Endodermal cell (in vitro differentiated cells): Measurements from ENCODE around the gene RFC1. TPM values are rescaled to one million over a fixed set of nuclear protein-coding genes. Genes with fewer than 3 reads are reported as not detected.

ENCODE experiments used
- DNase-seq: peaks from one replicate; pipeline ENCODE4 v3.0.0-alpha.2; 2017
- H3K27ac ChIP-seq: 2 replicates; pipeline ENCODE4 v1.5.1; 2013; ENCODE audit warnings: mild to moderate bottlenecking, low read depth, low read length, moderate library complexity
- H3K27me3 ChIP-seq: 2 replicates; pipeline ENCODE4 v1.6.1; 2013; ENCODE audit warnings: mild to moderate bottlenecking, low read length, moderate library complexity; ENCODE audit not compliant: insufficient read depth, control insufficient read depth, poor library complexity, severe bottlenecking
- H3K36me3 ChIP-seq: 2 replicates; pipeline ENCODE4 v1.7.0; 2013; ENCODE audit warnings: mild to moderate bottlenecking, low read length, moderate library complexity; ENCODE audit not compliant: control insufficient read depth, insufficient read depth
- H3K4me1 ChIP-seq: one replicate; pipeline ENCODE4 v1.7.0; 2013; ENCODE audit warnings: low read length; ENCODE audit not compliant: control insufficient read depth, insufficient read depth
- H3K4me3 ChIP-seq: 2 replicates; pipeline ENCODE4 v1.5.1; 2013; ENCODE audit warnings: mild to moderate bottlenecking, low read length, moderate library complexity
- H3K9ac ChIP-seq: 2 replicates; pipeline ENCODE4 v1.6.1; 2013; ENCODE audit warnings: mild to moderate bottlenecking, low read length, moderate library complexity; ENCODE audit not compliant: poor library complexity, severe bottlenecking; ENCODE audit errors: extremely low read depth
- H3K9me3 ChIP-seq: 2 replicates; pipeline ENCODE4 v1.6.1; 2013; ENCODE audit warnings: mild to moderate bottlenecking, low read length, moderate library complexity; ENCODE audit not compliant: control insufficient read depth
- H3K27ac Mint-ChIP-seq: 2 replicates; pipeline ENCODE4 v1.8.0; 2020; ENCODE audit warnings: mixed read lengths
- H3K27me3 Mint-ChIP-seq: 2 replicates; pipeline ENCODE4 v1.8.0; 2021; ENCODE audit warnings: mild to moderate bottlenecking, mixed read lengths; ENCODE audit not compliant: insufficient read depth
- H3K36me3 Mint-ChIP-seq: 2 replicates; pipeline ENCODE4 v1.8.0; 2020; ENCODE audit warnings: low read depth, mixed read lengths
- H3K4me1 Mint-ChIP-seq: 2 replicates; pipeline ENCODE4 v1.8.0; 2020; ENCODE audit warnings: mixed read lengths
- H3K4me3 Mint-ChIP-seq: 2 replicates; pipeline ENCODE4 v1.8.0; 2020; ENCODE audit warnings: mild to moderate bottlenecking, moderate library complexity, mixed read lengths
- H3K9me3 Mint-ChIP-seq: 2 replicates; pipeline ENCODE4 v1.8.0; 2020; ENCODE audit warnings: mild to moderate bottlenecking, mixed read lengths
- CTCF ChIP-seq: fragments of 200-600 bp; sonication (generic); conservative IDR thresholded peaks from 2 replicates; pipeline ENCODE4 v1.5.0; 2021; ENCODE audit warnings: antibody characterized with exemption, mild to moderate bottlenecking
- WGBS, 2 experiments: methylation state at CpG; one replicate each; pipeline versions ENCODE4 v1.1.5 to v1.1.7; 2013; ENCODE audit warnings: missing lambda C conversion rate in 2 of 2, mixed read lengths in 1 of 2; ENCODE audit not compliant: insufficient coverage in 1 of 2, insufficient read length in 1 of 2; 5-methylcytosine and 5-hydroxymethylcytosine counted together
- total RNA-seq, 2 donors: library from RNA; stranded (reverse); fragmentation: NEBNext Ultra II Directional in 1 of 2; extraction: Animal tissue kit (Norgen Biotek cat#: 25700) in 1 of 2; gene quantifications; 2 replicates in 1 of 2; 3 replicates in 1 of 2; pipeline ENCODE4 v1.2.1, GENCODE V29; 2021

RFC1 gene
- total RNA-seq, 2 donors from 2014 or later: 56.4 to 57.0 TPM

- WGBS, 2 experiments: 87 to 93% methylated on average over 8 of the region's 8 CpGs
- no peaks in the 10 kb centered on the region for H3K4me1 ChIP-seq
- no peak overlapping the region for H3K4me3 Mint-ChIP-seq
- H3K4me1 Mint-ChIP-seq: peaks cover 4% of the 10 kb centered on the region
- no peak overlapping the region for H3K4me3 ChIP-seq
- no peak overlapping the region for H3K9ac ChIP-seq
- DNase-seq: no peak
- no peak for TF ChIP-seq CTCF
- no peaks in the 10 kb centered on the region for H3K27me3 ChIP-seq
- H3K27ac Mint-ChIP-seq: peak overlapping the region; percentile 41
- H3K36me3 ChIP-seq: peaks cover 46% of the 10 kb centered on the region
- H3K27ac ChIP-seq: no peak overlapping the region
- H3K27me3 Mint-ChIP-seq: no peaks in the 10 kb centered on the region
- no peaks in the 10 kb centered on the region for H3K9me3 Mint-ChIP-seq
- no peaks in the 10 kb centered on the region for H3K9me3 ChIP-seq
- peaks cover 31% of the 10 kb centered on the region for H3K36me3 Mint-ChIP-seq
These were observed 25.0 kb downstream of the RFC1 start for GRCh38 chr4:39341075-39341725.

GRCh38 chr4:39339968-39340367 is 26.2 kb downstream of the RFC1 start:
- Histone ChIP-seq H3K4me3 (no peak overlapping the region), H3K9me3 (no peaks in the 10 kb centered on the region), H3K27me3 (no peaks in the 10 kb centered on the region), H3K9ac (no peak overlapping the region), H3K36me3 (peaks cover 39% of the 10 kb centered on the region), H3K4me1 (no peaks in the 10 kb centered on the region), H3K27ac (no peak overlapping the region)
- H3K4me3 Mint-ChIP-seq: no peak overlapping the region
- 83 to 100% methylated on average over 1 to 2 of the region's 2 CpGs for WGBS, 2 experiments
- no peaks in the 10 kb centered on the region for H3K27me3 Mint-ChIP-seq
- H3K4me1 Mint-ChIP-seq: peaks cover 4% of the 10 kb centered on the region
- no peaks in the 10 kb centered on the region for H3K9me3 Mint-ChIP-seq
- no peak for TF ChIP-seq CTCF
- H3K27ac Mint-ChIP-seq: no peak overlapping the region
- H3K36me3 Mint-ChIP-seq: peaks cover 28% of the 10 kb centered on the region
- DNase-seq: no peak

- H3K36me3 Mint-ChIP-seq: peaks cover 20% of the 10 kb centered on the region
- Histone ChIP-seq H3K27ac (no peak overlapping the region), H3K27me3 (no peaks in the 10 kb centered on the region), H3K36me3 (peaks cover 30% of the 10 kb centered on the region), H3K9ac (no peak overlapping the region), H3K9me3 (no peaks in the 10 kb centered on the region), H3K4me1 (no peaks in the 10 kb centered on the region), H3K4me3 (no peak overlapping the region)
- DNase-seq: no peak
- TF ChIP-seq CTCF: no peak
- no peaks in the 10 kb centered on the region for H3K9me3 Mint-ChIP-seq
- no peaks in the 10 kb centered on the region for H3K27me3 Mint-ChIP-seq
- no peak overlapping the region for H3K4me3 Mint-ChIP-seq
- no peak overlapping the region for H3K27ac Mint-ChIP-seq
- H3K4me1 Mint-ChIP-seq: peaks cover 4% of the 10 kb centered on the region
- 95 to 100% methylated on average over 1 to 4 of the region's 4 CpGs for WGBS, 2 experiments
These were observed 28.3 kb downstream of the RFC1 start for GRCh38 chr4:39337841-39338240.
